SHP77 (cell line): ENCODE data around the gene KLK5.
"Not testable (repeated sequence)": the region's sequence is repeated elsewhere in the genome, so short reads cannot be mapped to it uniquely, and the experiment has no call there.

ENCODE experiments used
- DNase-seq, 2 experiments: peaks; one replicate each; lab custom pipeline; 2025; lab: John Stamatoyannopoulos, UW

KLK5 gene

DNA sequence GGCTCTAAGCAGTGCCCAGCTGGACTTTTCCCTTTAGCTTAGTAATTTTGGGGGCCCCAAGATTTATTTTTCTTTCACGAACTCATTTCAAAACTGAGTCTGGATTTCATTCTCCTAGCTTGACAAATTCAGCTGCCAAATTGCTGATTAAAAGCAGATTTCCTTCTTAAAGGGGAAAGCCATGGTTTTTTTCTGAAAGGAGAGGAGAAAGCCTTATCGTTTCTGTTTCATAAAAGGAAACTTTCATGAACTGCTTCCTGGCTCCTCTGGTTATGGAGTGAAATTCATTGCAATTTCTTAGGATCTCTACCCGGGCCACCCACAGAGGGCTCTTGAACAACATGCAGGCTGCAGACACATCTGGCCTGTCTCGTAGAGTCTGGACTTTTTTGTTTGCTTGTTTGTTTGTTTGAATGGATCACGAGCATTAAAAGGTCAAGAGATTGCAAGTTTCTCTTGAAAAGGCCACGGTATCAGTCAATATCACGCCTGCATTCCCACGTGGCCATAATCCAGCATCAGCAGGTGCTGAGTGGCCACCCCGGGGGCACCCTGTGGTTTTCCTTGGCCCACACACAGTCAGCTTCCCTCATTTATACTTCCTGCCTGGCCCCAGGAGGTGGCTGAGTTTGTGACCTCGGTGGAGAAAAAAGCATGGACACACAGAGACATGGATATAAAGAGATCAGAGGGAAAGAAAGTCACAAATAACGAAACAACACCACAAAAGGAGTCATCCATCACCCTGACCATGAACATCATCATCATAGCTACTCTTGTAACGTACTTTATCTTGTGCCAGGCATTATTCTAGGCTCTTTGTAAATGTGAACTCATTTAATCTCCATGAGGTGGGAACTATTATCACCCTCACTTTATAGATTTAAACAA is 31.2 kb downstream of the KLK5 start:
- DNase-seq: no peak

DNA sequence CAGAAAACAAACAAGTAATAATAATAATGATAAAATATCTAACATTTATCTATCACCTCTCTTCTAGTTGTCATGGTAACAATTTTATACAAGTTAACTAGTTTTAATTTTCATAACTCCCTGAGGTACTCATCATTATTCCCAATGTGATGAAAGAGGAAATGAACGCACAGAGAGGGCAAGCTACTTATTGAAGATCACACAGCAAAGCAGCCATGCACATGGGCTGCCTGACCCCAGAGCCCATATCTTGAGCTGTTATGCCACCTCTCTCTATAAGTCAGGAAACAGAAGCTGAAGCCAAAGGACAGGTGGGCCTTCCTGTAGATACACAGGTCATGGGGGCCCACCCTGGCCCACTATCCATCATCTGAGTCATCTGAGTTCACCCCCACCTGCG is 36.8 kb downstream of the KLK5 start:
- no peak for DNase-seq

DNA sequence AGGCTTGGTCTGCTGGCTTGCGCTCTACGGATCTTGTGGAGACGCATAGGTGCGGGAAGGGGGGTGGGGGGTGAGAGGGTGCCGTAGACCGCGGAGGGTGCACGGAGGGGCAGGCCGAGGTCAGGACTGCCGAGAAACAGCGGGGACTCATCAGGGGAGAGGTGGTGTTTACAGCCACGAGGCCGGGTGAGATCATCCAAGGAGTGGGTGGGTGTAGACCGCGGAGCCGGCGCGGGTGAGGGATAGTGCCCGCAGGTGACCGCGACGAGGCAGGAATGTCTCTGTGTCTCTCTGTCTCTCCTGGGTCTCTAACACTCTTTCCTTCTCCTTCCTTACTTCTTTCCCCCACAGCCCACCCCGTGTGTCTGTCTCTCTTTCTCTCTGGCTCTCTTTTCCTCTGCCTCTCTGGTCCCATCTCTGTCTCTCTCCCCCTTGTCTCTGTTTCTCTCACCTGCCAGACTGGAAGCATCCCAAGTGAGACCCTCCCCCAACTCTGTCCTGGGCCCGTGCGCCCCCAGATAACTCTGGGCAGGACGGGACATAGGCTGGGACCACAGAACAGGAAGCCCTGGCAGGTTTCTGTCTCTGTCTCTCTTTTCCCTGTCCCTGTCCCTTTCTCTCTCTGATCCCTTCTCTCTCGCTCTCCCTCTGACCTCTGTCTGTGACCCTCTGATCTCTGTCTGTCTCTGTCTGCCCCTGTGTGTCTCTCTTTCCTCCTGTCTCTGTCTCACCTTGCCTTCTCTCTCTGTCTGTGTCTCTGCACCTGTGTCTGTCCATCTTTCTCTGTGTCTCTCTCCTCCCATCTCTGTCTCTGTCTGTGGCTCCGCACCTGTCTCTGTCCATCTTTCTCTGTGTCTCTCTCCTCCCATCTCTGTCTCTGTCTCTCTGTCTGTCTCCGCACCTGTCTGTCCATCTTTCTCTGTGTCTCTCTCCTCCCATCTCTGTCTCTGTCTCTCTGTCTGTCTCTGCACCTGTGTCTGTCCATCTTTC is 39.8 kb downstream of the KLK5 start:
- no peak for DNase-seq

DNA sequence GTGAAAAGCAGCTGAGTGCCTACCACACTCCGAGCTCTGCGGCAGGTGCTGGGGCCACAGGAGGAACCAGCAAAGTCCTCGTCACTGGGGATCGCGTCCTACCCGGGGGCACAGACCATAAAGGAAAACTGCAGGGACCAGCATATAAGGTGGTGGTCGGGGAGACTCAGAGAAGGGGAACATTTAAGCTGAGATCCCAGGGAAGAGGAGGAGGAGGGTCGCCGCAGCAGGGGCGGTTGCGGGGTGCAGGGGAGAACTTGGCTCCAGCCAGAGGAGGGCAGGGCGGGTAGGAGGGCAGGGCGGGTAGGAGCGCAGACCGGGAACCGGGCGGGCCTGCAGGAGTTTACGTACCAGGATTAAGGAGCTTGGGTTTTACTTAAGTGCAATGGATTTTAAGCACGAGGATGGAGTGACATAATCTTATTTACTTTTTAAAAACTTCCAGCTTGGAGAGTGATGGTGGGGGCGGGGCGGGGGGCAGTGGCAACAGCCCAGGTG is 40.7 kb downstream of the KLK5 start:
- no peak for DNase-seq

DNA sequence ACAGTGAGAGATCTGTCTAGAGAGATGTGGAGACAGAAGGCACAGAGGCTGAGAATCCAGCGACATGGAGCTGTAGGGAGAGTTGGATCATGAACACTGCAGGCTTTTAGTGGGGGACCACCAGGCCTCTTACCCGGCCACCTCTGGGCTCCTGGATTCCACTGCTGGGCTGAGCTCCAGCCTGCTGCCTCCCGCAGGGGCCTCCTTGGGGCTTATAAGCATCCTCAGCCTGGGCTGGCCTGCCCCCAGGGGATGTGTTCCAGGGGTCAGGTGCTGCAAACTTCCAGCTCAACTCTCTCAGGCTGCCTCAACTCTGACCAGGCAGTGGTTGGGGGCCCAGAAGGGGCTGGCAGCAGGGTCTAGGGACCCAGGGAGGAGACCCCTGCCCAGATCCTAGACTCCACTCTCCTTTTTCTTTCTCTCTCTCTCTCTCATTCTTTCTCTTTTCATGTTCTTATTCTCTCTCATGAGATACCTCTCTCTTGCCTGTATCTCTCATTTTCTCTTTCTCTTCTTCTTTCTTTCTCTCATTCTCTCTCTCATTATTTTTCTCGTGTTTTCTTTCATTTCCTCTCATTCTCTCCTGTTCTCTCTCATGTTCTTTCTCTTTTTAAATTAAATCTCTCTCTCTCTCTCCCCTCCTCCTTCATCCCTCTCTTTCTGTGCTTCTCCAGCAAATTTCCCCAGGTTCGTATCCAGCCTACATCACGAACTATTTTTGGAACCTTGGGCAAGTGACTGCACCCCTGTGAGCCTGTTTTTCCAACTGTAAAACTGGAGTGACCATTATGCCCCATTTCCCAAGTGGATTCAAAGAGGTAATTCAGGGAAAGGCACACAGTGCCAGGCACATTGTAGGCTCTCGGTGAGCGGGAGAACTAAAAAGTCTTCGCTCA is 41.4 kb downstream of the KLK5 start, which contains the start of gene KLK4:
KLK4 (minus strand) TSS at position 190 of the 896 bp plus-strand sequence. CDS start 657 bp downstream, outside the sequence.
- no peak for DNase-seq

DNA sequence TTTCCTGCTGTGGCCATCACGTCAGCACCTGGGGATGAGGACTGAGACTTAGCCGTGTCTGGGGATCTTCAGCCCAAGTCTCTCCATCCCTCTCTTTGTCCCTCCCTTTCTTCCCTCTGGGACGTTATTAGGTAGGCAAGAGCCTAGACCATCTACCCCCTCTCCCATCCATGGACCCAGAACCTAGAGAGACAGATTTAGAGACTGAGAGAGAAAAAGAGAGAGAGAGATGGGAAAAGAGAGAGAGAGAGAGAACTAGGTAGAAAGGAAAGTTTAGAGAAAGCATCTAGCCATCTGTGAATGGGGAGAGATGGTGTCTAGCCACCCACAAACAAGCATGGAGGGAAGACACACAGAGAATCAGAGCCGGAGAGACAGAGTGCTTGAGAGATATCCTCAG is 42.1 kb downstream of the KLK5 start:
- no peak for DNase-seq

DNA sequence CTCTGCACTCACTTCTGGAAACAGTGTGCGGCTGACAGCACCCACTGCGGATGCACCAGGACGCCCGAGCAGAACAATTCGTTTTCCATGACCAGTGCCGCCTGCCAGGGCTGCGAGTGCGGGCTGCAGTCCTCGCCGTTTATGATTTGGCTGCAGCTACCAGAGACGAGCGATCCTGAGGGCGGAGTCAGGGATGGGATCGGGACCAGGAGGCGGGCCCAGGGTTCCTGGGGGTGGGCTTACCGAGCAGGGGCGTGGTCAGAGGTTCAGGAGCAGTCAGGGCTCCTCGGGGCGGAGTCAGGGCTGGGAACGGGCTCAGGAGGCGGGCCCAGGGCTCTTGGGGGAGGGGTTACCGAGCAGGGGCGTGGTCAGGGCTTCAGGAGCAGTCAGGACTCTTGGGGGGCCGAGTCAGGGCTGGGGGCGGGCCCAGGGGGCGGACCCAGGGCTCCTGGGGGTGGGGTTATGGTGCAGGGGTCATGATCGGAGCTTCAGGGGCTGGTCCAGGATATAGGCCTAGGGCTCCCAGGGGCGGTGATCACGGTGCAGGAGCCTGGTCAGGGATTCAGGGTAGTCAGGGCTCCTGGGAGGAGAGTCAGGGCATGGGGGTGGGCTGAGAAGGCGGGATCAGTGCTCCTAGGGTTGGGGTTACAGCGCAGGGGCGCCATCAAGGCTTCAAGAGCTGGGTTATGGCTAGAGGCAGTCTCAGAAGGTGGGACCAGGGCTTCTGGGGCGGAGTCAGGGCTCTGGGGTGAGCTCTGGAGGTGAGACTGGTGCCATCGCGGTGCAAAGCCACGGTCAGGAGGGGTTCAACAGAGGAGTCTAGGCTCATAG is 43.4 kb downstream of the KLK5 start:
- peak; percentile 58 to 71 for DNase-seq

DNA sequence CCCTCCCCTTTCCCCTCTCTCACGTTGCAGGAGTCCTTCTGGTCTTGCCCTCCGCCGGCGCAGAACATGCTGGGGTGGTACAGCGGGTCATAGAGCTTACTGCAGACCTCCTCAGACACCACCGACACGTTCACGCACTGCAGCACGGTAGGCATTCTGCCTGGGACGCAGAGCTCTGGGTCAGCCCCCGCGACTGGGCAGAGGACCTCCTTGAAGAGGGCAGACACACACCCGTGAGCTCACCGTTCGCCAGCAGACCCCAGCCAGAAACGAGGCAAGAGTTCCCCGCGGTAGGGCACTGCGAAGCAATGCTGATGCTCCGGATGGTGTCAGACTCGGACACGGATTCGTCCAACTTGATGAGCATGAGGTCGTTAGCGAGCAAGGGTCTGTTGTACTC is 44.5 kb downstream of the KLK5 start:
- no peak for DNase-seq

DNA sequence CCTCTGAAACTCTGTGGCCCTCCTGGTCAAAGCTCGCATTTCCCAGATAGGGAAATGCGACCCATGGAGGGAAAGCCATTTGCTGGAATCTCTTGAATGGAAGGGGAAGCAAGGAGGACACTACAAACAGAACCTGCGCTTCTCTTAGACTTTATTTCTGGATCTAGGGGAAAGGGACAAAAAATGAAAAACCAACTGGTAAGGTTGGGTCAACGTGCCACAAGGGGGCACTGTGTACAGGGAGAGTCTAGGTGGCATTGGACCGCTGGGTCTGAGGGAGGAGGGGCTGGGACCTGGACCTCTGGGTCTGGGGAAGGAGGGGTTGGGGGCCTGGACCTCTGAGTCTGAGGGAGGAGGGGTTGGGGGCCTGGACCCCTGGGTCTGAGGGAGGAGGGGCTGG is 46.6 kb downstream of the KLK5 start:
- DNase-seq: no peak

DNA sequence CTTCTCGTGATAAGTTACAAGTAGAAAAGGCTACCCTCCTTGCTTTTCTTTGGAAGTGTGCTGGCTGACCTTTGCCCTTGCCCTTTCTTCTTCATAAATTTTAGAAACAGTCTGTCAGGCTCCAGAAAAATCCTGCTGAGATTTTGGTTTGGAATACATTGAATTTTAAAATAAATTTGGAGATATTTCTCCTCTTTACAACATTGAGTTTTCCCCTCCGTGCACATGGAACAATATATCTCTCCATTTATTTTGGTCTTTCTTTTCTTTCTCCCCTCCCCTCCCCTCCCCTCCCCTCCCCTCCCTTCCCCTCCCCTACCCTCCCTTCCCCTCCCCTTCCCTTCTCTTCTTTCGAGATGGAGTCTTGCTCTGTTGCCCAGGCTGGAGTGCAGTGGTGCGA is 50.2 kb downstream of the KLK5 start:
- no peak for DNase-seq

DNA sequence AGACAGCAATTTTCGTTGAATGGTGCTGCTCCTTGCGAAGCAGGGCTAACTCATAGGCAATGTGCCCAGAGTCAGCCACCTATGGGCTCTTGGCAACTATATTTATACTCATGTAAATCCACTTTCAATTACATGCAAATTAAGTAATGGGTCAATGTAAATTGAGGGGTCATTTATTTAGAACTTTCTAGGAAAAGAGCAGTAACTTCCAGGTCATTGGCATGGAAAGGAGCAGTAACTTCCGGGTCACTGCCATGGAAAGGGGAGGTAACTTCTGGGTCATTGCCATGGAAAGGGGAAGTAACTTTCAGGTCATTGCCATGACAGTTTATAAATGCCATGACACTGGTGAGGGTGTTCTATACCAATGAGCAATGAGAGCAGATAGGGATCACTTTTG is 53.3 kb downstream of the KLK5 start:
- no peak for DNase-seq

DNA sequence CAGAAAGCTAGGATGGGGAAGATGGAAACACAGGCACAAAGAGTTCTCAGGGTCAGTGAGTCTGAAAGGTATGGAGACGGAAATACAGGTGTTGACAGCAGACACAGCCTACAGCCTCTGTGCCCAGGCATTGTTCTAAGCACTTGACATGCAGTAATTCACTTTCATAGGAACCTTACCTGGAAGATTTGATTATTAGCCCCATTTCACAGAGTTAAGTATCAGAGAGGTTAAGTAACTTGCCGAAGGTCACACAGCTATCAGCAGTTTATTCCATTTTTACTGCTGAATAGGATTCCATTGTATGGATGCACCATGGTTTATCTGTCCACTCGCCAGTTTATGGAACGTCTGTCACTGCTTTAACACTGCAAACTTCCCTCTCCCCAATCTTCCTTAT is 54.8 kb downstream of the KLK5 start:
- DNase-seq: no peak

DNA sequence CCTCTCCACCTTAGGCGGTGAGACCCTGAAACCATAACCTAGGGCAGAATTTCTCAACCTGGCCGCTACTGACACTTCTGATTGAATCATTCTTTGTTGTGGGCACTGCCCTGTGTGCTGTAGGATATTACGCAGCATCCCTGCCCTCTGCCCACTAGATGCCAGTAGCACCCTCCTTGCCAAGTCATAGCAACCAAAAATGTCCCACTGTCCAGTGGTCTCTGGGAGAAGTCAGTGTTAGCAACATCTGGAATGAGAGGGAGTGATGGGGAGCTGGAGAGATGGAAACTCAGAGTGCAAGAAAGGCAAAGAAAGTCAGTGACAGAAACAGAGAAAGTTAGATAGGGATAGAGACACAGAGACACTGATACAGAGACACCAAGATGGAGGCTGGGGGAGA is 55.2 kb downstream of the KLK5 start:
- no peak for DNase-seq

DNA sequence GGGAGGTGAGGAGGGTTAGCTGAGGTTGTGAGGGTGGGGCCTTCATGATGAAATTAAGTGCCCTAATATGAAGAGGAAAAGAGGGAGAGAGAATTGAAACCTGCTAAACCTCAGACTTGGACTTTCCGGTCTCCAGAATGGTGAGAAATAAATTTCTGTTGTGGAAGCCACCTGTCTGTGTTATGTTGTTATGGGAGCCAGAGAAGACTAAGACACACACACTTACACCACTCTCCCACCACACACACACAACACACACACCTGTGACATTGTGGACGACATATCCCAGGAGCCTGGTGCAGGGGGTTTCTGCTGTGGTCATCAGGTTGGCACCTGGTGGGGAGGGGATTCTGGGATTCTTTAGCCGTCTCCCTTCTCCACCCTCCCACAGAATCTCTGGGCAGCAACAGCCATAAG is 55.6 kb downstream of the KLK5 start:
- no peak for DNase-seq

DNA sequence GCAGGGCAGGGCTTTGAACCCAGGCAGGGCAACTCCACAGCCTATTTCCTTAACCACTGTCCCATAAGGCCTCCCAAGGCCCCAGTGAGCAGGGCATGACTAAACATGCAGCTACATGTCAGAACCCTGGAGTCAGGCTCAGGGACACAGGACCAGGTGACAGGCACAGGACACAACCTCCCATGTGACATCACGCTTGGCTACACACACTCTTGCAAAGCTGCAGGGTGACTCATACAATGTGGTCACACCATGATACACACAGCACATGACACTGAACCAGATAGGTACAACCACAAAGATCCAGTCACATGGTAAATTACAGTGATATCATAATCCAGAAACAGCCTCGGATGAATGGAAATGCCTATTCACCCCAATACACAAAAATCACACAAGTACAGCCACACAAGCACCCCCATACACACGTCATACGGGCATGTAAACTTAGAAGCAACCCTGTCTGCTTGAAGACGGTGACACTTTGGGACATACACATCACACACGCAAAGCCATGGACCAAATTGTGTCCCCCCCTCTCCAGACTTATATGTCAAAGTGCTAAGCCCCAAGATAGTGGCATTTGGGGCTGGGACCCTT is 56.1 kb downstream of the KLK5 start:
- peak; percentile 56 to 82 for DNase-seq

DNA sequence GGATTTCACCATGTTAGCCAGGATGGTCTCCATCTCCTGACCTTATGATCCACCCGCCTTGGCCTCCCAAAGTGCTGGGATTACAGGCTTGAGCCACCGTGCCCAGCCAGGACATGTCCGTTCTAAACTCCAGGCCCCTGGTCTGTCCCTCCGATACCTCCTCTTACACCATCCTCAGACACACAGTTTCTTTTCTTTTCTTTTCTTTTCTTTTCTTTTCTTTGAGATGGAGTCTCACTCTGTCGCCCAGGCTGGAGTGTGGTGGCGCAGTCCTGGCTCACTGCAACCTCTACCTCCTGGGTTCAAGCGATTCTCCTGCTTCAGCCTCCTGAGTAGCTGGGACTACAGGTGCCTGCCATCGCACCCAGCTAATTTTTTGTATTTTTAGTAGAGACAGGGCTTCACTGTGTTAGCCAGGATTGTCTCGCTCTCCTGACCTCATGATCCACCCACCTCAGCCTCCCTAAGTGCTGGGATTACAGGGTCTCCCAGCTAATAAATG is 56.7 kb downstream of the KLK5 start:
- not testable (repeated sequence) for DNase-seq

DNA sequence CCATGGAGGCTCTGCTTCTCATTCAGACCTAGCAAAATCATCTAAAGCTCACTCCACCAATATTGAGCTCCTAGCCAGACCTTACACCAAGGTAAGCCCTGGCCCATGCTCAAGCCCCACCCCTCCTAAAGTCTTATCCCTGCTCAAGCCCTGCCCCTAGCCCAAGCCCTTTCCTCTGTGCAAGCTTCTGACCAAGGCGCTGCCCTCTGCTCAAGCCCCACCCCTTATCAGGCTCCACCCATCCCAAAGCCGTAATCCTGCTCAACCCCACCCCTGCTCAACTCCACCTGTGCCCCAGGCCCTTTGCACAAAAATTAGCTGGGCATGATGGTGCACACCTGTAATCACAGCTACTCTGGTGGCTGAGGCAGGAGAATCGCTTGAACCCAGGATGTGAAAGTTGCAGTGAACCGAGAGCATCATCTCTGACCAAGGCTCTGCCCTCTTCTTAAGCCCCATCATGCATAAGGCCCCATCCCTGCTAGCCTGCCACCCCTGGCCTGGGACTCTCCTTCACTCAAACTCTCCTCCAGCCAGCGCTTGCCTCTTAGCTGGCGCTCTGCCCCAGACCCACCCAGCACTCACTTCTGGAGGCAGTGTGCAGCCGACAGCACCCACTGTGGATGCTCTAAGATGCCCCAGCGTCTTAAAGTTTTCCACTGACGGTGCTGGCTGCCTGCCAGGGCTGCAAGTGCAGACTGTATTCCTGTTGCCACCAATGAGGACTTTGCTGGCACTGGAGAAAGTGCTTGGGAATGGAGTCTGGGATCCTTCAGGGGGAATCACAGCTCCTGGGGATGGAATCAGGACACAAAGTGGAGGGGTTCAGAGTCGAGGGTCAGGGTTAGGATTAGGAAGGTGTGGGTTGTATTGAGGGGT is 58.1 kb downstream of the KLK5 start:
- DNase-seq: no peak
